Sigmoid colon (tissue), 7 donors: ENCODE measurements around the gene LCOR. TPM values are rescaled to one million over a fixed set of nuclear protein-coding genes. Genes with fewer than 3 reads are reported as not detected.
A peak's percentile ranks its signal among the peaks of the same experiment; 100 is the strongest.

Experiments
- DNase-seq: peaks from one replicate; pipeline ENCODE4 v3.0.0-alpha.2; 2019
- H3K27ac ChIP-seq, 4 donors: fragments of 200-600 bp; sonication (generic); one replicate each; pipeline ENCODE4 v1.5.1; 2016 to 2019; ENCODE audit warnings: mild to moderate bottlenecking in 1 of 4
- H3K27me3 ChIP-seq, 3 donors: fragments of 200-600 bp; sonication (generic); one replicate each; pipeline ENCODE4 v1.5.1; 2019; ENCODE audit warnings: mild to moderate bottlenecking in 1 of 3
- H3K36me3 ChIP-seq, 4 donors: fragments of 200-600 bp; sonication (generic); one replicate each; pipeline ENCODE4 v1.5.1; 2016 to 2019
- H3K4me1 ChIP-seq, 4 donors: fragments of 200-600 bp; sonication (generic); one replicate each; pipeline ENCODE4 v1.5.1; 2017 to 2019
- H3K4me3 ChIP-seq, 4 donors: fragments of 200-600 bp; sonication (generic); one replicate each; pipeline ENCODE4 v1.5.1; 2017 to 2019; ENCODE audit warnings: mild to moderate bottlenecking in 2 of 4, moderate library complexity in 1 of 4
- H3K9me3 ChIP-seq, 4 donors: fragments of 200-600 bp in 3 of 4; sonication (generic) in 3 of 4; one replicate each; pipeline versions ENCODE4 v1.5.1 to v1.6.1; 2013 to 2019
- EP300 ChIP-seq, 4 donors: sonication (generic); formaldehyde crosslinking; IDR thresholded peaks; one replicate each; pipeline ENCODE4 v1.6.1; 2017; ENCODE audit warnings: antibody characterized with exemption in 4 of 4
- POLR2A ChIP-seq, 2 donors: fragments of 450-650 bp; IDR thresholded peaks; one replicate each; pipeline ENCODE4 v1.6.1; 2016; ENCODE audit warnings: antibody characterized with exemption in 2 of 2, mild to moderate bottlenecking in 2 of 2, moderate library complexity in 2 of 2
- POLR2AphosphoS5 ChIP-seq, 4 donors: sonication (generic); formaldehyde crosslinking; IDR thresholded peaks; one replicate each; pipeline ENCODE4 v1.6.1; 2017; ENCODE audit warnings: antibody characterized with exemption in 4 of 4
- WGBS, 2 donors: extraction: QIAGEN DNeasy Blood & Tissue Kit; methylation state at CpG; one replicate each; pipeline ENCODE4 v1.1.7; 2013; 5-methylcytosine and 5-hydroxymethylcytosine counted together
- intact Hi-C: fragments of 100-400 bp; cut with DNase I; formaldehyde crosslinking; loops from one replicate; pipeline ENCODE4 v1.15.1; 2023
- polyA plus RNA-seq, 3 donors: library from polyadenylated mRNA; stranded (reverse); fragments of 200-250 nt; gene quantifications; one replicate each; pipeline ENCODE4 v1.2.3, GENCODE V29; 2013
- total RNA-seq, 4 donors: library from RNA; depleted of rRNA; stranded (reverse); fragments of >200 nt; gene quantifications; one replicate each; pipeline ENCODE4 v1.1.0, GENCODE V29; 2016
- TF ChIP-seq, protein P1 (sequence below), 4 experiments: fragments of 450-650 bp in 3 of 4; fragments of 200-600 bp in 1 of 4; IDR thresholded peaks; one replicate each; pipeline ENCODE4 v1.5.1; 2016 to 2019; ENCODE audit warnings: antibody characterized with exemption in 4 of 4, mild to moderate bottlenecking in 3 of 4, moderate library complexity in 2 of 4
- donor health status: healthy with polysubstance abuse.
- donor health status: Bipolar disorder and iron deficiency.
- donor health status: healthy.

Gene LCOR
- total and polyA plus RNA-seq, 7 donors: 8.4 to 270 (median 19.6) TPM

DNA sequence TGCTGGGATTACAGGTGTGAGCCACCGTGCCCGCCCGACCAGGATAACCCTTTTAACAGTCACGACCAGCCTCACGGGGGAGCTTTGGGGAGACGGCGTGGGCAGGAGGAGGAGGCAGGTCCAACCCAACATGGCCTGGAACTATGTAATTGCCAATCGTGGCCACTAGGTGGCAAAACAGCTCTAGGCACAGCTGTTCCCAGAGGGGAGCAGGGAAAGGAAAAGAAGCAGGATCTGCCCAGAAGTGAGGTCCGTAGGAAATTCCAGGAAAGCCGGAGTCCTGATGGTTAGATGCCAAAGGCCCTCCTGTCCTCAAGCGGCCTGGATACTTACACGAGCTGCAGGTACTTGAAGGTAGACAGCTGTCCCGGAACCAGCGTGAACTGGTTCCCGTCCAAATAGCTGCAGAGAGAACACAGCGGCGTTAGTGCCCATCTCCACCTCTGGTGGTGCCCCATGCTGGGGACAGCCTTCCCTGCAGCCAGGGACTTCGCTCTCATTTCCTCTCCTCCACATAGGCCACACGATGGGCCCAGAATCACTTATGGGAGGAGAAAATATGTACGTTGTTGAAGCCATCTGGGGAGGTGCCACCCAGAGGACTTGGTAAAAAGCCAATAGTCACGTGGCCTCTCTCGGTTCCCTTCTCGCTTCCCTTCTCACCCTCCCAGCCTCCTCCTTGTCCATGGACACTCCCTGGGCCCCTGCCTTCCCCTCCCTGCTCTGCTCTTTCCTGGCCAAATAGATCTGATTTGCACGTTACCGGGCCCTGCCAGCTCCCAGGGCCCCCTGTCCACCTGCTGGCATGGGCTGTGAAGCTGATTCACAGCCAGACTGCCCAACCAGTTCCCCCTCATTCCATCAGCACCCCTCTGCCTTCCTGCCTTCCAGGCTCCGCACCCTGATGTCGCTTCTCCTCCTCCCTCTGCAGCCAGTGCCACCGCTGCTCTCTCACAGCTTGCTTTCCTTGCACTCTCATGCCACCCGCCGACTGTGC, 205.6 kb downstream of the LCOR start:
- 11 to 24% methylated on average over 30 of the region's 30 CpGs for WGBS, 2 donors
- Histone ChIP-seq H3K27me3 (no peaks in the 10 kb centered on the region), H3K4me1 (peaks cover 0 to 12% (median 9%) of the 10 kb centered on the region in 4 donors), H3K4me3 (peak overlapping the region in 3 of 4 donors; percentile 27 to 49 (median 48)), H3K9me3 (no peaks in the 10 kb centered on the region), H3K27ac (peak overlapping the region in 2 of 4 donors; percentile 10 to 39), H3K36me3 (no peaks in the 10 kb centered on the region)
- peak; percentile 88 for DNase-seq
- intact Hi-C loops: loop anchor here (5.0 kb wide), 1 partner anchor 660 kb away; no protein-coding TSS in a partner anchor
- TF ChIP-seq, protein P1, sequence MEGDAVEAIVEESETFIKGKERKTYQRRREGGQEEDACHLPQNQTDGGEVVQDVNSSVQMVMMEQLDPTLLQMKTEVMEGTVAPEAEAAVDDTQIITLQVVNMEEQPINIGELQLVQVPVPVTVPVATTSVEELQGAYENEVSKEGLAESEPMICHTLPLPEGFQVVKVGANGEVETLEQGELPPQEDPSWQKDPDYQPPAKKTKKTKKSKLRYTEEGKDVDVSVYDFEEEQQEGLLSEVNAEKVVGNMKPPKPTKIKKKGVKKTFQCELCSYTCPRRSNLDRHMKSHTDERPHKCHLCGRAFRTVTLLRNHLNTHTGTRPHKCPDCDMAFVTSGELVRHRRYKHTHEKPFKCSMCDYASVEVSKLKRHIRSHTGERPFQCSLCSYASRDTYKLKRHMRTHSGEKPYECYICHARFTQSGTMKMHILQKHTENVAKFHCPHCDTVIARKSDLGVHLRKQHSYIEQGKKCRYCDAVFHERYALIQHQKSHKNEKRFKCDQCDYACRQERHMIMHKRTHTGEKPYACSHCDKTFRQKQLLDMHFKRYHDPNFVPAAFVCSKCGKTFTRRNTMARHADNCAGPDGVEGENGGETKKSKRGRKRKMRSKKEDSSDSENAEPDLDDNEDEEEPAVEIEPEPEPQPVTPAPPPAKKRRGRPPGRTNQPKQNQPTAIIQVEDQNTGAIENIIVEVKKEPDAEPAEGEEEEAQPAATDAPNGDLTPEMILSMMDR (IDR thresholded peaks at IDR 0.05): peak; percentile 73 to 86 (median 80)
- TF ChIP-seq EP300 (IDR thresholded peaks at IDR 0.05) (no peak), POLR2AphosphoS5 (IDR thresholded peaks at IDR 0.05) (no peak), POLR2A (IDR thresholded peaks at IDR 0.05) (no peak)

DNA sequence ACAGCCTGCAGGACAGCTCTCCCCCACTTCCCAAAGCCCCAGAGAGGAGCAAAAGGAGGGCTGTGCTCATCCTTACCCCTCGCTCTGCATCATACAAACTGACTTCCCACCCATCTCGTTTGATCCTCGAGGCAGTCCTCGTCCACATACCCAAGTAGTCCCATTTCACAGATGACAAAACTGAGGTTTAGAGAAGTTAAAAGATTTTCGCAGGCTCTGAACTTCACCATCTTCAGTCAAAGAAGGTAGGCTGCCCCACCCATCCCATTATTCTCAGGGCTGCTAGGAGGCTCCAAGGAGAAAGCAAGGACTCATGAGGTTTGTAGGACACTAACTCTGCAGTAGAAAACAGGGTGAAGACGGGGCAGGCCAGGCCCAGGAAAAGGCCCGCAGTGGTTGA, 206.6 kb downstream of the LCOR start:
- WGBS, 2 donors: 93 to 95% methylated on average over 7 of the region's 7 CpGs
- DNase-seq: no peak
- no peaks in the 10 kb centered on the region for H3K9me3 ChIP-seq
- H3K4me1 ChIP-seq: peaks cover 0 to 12% (median 9%) of the 10 kb centered on the region in 4 donors
- no peak overlapping the region for H3K4me3 ChIP-seq
- TF ChIP-seq, protein P1 (IDR thresholded peaks at IDR 0.05): no peak
- no peak for TF ChIP-seq POLR2AphosphoS5 (IDR thresholded peaks at IDR 0.05)
- no peak for TF ChIP-seq EP300 (IDR thresholded peaks at IDR 0.05)
- TF ChIP-seq POLR2A (IDR thresholded peaks at IDR 0.05): no peak
- H3K27ac ChIP-seq: no peak overlapping the region
- intact Hi-C loops: loop anchor here (5.0 kb wide), 1 partner anchor 661 kb away; no protein-coding TSS in a partner anchor
- no peaks in the 10 kb centered on the region for H3K27me3 ChIP-seq
- no peaks in the 10 kb centered on the region for H3K36me3 ChIP-seq

DNA sequence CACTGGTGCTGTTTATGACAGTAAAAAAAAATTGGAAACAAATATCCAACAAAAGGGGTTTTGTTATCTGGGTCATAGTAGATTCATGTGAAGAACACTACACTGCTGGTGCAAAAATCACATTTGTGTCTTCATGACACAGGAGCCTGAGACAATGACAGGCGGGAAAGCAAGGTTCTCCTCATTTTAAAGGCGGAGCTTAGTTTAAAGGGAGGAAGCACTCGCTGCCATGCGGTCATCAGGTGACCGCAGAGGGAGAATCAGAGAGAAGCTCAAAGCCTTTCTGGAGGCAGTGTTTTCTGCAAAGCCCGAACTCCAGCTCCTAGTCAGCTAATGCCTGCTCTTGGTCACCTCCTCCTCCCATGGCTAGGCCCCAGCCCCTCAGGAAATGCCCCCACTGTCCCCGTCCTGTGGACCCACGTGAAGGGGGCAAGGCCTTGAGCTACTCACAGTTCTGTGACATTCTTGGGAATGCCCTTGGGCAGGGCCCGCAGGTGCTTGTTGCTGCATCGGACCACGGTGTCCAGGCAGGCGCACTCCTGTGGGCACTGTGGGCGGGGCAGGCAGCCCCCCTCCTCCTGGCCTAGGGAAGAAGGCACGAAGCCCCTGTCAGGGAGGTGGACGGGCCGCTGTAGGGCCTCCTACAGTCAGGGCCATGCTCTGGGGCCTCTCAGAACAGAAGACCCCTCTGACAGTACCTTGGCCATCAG, 207.6 kb downstream of the LCOR start:
- TF ChIP-seq EP300 (IDR thresholded peaks at IDR 0.05): no peak
- DNase-seq: no peak
- WGBS, 2 donors: 86 to 87% methylated on average over 16 of the region's 16 CpGs
- no peaks in the 10 kb centered on the region for H3K36me3 ChIP-seq
- no peaks in the 10 kb centered on the region for H3K27me3 ChIP-seq
- H3K9me3 ChIP-seq: no peaks in the 10 kb centered on the region
- no peak overlapping the region for H3K27ac ChIP-seq
- peaks cover 0 to 12% (median 9%) of the 10 kb centered on the region in 4 donors for H3K4me1 ChIP-seq
- intact Hi-C loops: loop anchor here (5.0 kb wide), 1 partner anchor 662 kb away; no protein-coding TSS in a partner anchor
- H3K4me3 ChIP-seq: no peak overlapping the region

DNA sequence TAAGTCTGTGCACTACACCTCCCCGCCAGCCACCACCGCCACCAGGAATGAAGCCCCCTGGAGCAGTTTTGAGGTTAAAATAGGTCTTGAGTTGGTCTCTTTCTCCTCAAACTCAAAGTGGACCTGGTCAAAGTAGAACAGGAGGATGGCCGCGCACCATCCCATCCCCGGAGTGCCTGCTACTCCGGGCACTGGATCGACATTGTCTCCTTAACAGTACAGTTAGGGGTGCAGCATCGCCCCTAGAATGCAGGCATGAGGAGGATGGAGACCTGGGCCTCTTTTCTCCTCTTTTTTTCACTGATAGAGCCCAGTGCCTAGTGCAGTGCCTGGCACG, 208.1 kb downstream of the LCOR start:
- peaks cover 0 to 12% (median 9%) of the 10 kb centered on the region in 4 donors for H3K4me1 ChIP-seq
- H3K9me3 ChIP-seq: no peaks in the 10 kb centered on the region
- TF ChIP-seq EP300 (IDR thresholded peaks at IDR 0.05): no peak
- TF ChIP-seq POLR2AphosphoS5 (IDR thresholded peaks at IDR 0.05): no peak
- TF ChIP-seq, protein P1 (IDR thresholded peaks at IDR 0.05): no peak
- TF ChIP-seq POLR2A (IDR thresholded peaks at IDR 0.05): no peak
- no peaks in the 10 kb centered on the region for H3K36me3 ChIP-seq
- no peaks in the 10 kb centered on the region for H3K27me3 ChIP-seq
- no peak overlapping the region for H3K4me3 ChIP-seq
- DNase-seq: no peak
- intact Hi-C loops: no loop called here
- WGBS, 2 donors: 97% methylated on average over 9 of the region's 9 CpGs
- no peak overlapping the region for H3K27ac ChIP-seq

DNA sequence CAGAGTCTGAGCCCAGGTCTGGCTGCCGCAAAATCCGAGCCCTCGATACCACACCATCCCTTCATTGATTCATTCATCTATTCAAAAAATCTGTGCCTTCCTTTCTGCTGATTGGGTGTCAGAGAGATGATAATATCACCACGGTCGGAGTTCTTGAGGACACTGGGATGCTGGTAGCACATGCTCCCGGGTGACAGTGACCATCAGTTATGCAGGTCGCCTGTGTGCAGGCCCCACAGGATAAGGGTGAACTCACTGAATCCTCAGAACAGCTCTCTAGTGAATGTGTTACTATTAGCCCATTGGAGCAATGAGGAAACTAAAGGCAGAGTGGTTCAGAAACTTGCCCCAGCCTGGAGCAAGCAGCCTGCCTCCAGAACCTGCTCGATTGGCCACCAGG, 208.6 kb downstream of the LCOR start:
- no peaks in the 10 kb centered on the region for H3K9me3 ChIP-seq
- H3K4me3 ChIP-seq: no peak overlapping the region
- DNase-seq: no peak
- WGBS, 2 donors: 89 to 90% methylated on average over 8 of the region's 8 CpGs
- TF ChIP-seq, protein P1 (IDR thresholded peaks at IDR 0.05): no peak
- H3K36me3 ChIP-seq: no peaks in the 10 kb centered on the region
- intact Hi-C loops: no loop called here
- no peak overlapping the region for H3K27ac ChIP-seq
- H3K27me3 ChIP-seq: no peaks in the 10 kb centered on the region
- peaks cover 0 to 12% (median 9%) of the 10 kb centered on the region in 4 donors for H3K4me1 ChIP-seq
